ENCODE measurements around the gene MROH9. TPM values are rescaled to one million over a fixed set of nuclear protein-coding genes. Genes with fewer than 3 reads are reported as not detected.
"Not testable (repeated sequence)": the region's sequence is repeated elsewhere in the genome, so short reads cannot be mapped to it uniquely, and the experiment has no call there.

Gene MROH9
- total RNA-seq (not detected), total RNA-seq (0 reads per million in 2 donors)

- ATAC-seq (no peak), DNase-seq (no peak)
- no peaks in the 10 kb centered on the region for H3K9me3 ChIP-seq (ENCODE audit: control insufficient read depth, low read length, poor library complexity, severe bottlenecking)
- Mint-ChIP-seq H3K4me3 (no peak within 1 kb of the TSS), H3K4me1 (peaks cover 4% of the 10 kb centered on the region), H3K36me3 (ENCODE audit: low read depth) (peaks cover 2% of the 10 kb centered on the region), H3K27me3 (peaks cover 23% of the 10 kb centered on the region), H3K27ac (no peak within 1 kb of the TSS)
These were observed at the start of gene MROH9 for GRCh38 chr1:170935231-170935630. Gene MROH9, plus strand, starts transcription at chr1:170935534. Its CDS starts 10,023 bp downstream, at chr1:170945557.

GRCh38 chr1:170885551-170885950 lies 49.8 kb upstream of the MROH9 start:
- no peaks in the 10 kb centered on the region for H3K4me1 Mint-ChIP-seq
- DNase-seq: no peak
- no peak overlapping the region for H3K27ac Mint-ChIP-seq
- no peak for ATAC-seq
- no peaks in the 10 kb centered on the region for H3K9me3 ChIP-seq (ENCODE audit: control insufficient read depth, low read length, poor library complexity, severe bottlenecking)
- no peak overlapping the region for H3K4me3 Mint-ChIP-seq
- H3K36me3 Mint-ChIP-seq (ENCODE audit: low read depth): no peaks in the 10 kb centered on the region
- H3K27me3 Mint-ChIP-seq: peaks cover 25% of the 10 kb centered on the region

DNA sequence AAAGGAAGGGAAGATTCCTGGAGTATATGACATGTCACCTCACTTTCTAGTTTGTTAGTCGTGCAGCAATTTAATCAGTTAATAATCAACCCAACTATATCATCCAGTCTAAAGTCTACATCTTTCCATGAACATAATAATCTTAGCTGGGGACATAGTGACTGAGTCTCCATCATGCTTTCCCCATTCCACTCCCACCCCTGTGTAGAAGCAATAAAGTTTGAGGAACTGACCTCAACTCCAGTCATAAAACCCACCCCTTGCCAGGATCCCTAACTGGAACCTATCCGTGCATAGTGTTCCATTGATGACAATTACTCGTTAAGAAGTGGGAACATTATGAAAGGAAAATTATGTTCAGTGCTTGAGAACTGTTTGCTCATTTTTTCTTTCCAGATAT lies 48.9 kb upstream of the MROH9 start:
- Mint-ChIP-seq H3K4me1 (no peaks in the 10 kb centered on the region), H3K27me3 (peaks cover 32% of the 10 kb centered on the region), H3K4me3 (no peak overlapping the region), H3K27ac (no peak overlapping the region), H3K36me3 (ENCODE audit: low read depth) (no peaks in the 10 kb centered on the region)
- H3K9me3 ChIP-seq (ENCODE audit: control insufficient read depth, low read length, poor library complexity, severe bottlenecking): no peaks in the 10 kb centered on the region
- DNase-seq (no peak), ATAC-seq (no peak)

DNA sequence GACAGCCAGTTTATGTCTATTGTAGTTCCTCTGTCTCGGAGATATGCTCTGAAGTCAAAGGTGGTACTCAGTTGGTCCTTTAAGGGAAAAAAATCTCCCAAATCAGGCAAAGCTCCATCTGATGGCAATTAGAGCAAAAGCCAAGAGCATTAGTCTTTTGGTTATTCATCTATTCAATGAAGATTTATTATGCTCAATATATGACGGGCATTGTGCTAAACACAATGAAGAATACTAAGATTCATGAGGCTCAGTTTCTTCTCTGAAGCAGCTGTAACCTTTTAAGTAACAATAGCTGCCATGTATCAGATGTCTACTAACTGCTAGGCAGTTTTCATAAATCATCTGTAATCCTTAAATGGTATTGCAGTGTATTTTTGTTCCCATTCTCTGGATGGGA lies 47.6 kb upstream of the MROH9 start:
- Mint-ChIP-seq H3K4me3 (no peak overlapping the region), H3K27ac (no peak overlapping the region), H3K36me3 (ENCODE audit: low read depth) (no peaks in the 10 kb centered on the region), H3K27me3 (peaks cover 28% of the 10 kb centered on the region), H3K4me1 (no peaks in the 10 kb centered on the region)
- no peaks in the 10 kb centered on the region for H3K9me3 ChIP-seq (ENCODE audit: control insufficient read depth, low read length, poor library complexity, severe bottlenecking)
- ATAC-seq: no peak
- DNase-seq: no peak

- no peaks in the 10 kb centered on the region for H3K9me3 ChIP-seq (ENCODE audit: control insufficient read depth, low read length, poor library complexity, severe bottlenecking)
- Mint-ChIP-seq H3K4me1 (no peaks in the 10 kb centered on the region), H3K4me3 (no peak overlapping the region), H3K27me3 (peaks cover 53% of the 10 kb centered on the region), H3K27ac (no peak overlapping the region), H3K36me3 (ENCODE audit: low read depth) (no peaks in the 10 kb centered on the region)
- DNase-seq (no peak), ATAC-seq (no peak)
These were observed 43.5 kb upstream of the MROH9 start for GRCh38 chr1:170891872-170892271.

GRCh38 chr1:170893655-170894297 lies 41.6 kb upstream of the MROH9 start:
- Mint-ChIP-seq H3K36me3 (ENCODE audit: low read depth) (no peaks in the 10 kb centered on the region), H3K4me3 (no peak overlapping the region), H3K27me3 (peaks cover 68% of the 10 kb centered on the region), H3K4me1 (no peaks in the 10 kb centered on the region), H3K27ac (no peak overlapping the region)
- ATAC-seq (no peak), DNase-seq (no peak)
- H3K9me3 ChIP-seq (ENCODE audit: control insufficient read depth, low read length, poor library complexity, severe bottlenecking): no peaks in the 10 kb centered on the region

- no peaks in the 10 kb centered on the region for H3K9me3 ChIP-seq (ENCODE audit: control insufficient read depth, low read length, poor library complexity, severe bottlenecking)
- no peak for ATAC-seq
- no peak for DNase-seq
- Mint-ChIP-seq H3K27me3 (peaks cover 15% of the 10 kb centered on the region), H3K4me3 (no peak overlapping the region), H3K4me1 (no peaks in the 10 kb centered on the region), H3K36me3 (ENCODE audit: low read depth) (peaks cover 2% of the 10 kb centered on the region), H3K27ac (no peak overlapping the region)
These were observed 31.4 kb upstream of the MROH9 start for GRCh38 chr1:170903961-170904360.

DNA sequence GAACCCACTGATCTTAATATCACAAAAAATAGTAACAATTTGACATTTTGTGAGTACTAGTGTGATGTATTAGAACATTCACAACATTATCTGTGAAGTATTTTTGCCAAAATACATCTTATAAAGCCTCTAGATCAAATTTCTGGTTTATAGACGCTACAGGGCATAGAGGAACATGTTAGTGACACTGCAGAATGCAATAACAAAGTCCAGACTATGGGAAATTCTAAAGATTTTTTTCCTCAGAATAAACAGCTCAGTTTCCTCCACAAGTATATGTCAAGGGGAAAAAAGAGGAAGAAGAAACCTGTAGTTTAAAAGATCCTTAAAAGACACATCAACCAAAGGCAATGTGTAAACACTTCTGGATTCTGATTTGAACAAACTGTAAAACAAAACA lies 26.4 kb upstream of the MROH9 start:
- ATAC-seq (no peak), DNase-seq (no peak)
- Mint-ChIP-seq H3K36me3 (ENCODE audit: low read depth) (no peaks in the 10 kb centered on the region), H3K27me3 (peaks cover 10% of the 10 kb centered on the region), H3K27ac (no peak overlapping the region), H3K4me1 (no peaks in the 10 kb centered on the region), H3K4me3 (no peak overlapping the region)
- no peaks in the 10 kb centered on the region for H3K9me3 ChIP-seq (ENCODE audit: control insufficient read depth, low read length, poor library complexity, severe bottlenecking)

DNA sequence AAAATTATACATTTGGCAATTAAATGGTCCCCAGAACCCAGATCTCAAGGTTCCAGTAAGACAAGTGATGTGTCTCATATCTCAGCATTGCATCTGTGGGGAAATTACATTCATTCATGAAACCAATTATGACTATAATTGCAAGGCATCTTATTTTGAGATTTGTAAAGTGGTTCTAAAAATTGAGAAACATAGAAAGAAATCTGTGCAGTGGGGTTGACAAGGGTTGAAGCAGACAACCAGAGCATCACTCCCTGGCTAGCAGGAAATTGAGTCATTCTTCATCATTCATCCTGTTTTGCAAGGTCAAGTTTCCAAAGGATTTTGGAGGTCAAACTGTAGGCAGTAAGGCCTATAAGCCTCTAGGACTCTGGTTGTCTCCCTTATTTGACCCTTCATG lies 25.1 kb upstream of the MROH9 start:
- H3K9me3 ChIP-seq (ENCODE audit: control insufficient read depth, low read length, poor library complexity, severe bottlenecking): no peaks in the 10 kb centered on the region
- DNase-seq (no peak), ATAC-seq (no peak)
- H3K4me3 Mint-ChIP-seq: no peak overlapping the region
- H3K27ac Mint-ChIP-seq: no peak overlapping the region
- peaks cover 8% of the 10 kb centered on the region for H3K27me3 Mint-ChIP-seq
- H3K36me3 Mint-ChIP-seq (ENCODE audit: low read depth): no peaks in the 10 kb centered on the region
- no peaks in the 10 kb centered on the region for H3K4me1 Mint-ChIP-seq

DNA sequence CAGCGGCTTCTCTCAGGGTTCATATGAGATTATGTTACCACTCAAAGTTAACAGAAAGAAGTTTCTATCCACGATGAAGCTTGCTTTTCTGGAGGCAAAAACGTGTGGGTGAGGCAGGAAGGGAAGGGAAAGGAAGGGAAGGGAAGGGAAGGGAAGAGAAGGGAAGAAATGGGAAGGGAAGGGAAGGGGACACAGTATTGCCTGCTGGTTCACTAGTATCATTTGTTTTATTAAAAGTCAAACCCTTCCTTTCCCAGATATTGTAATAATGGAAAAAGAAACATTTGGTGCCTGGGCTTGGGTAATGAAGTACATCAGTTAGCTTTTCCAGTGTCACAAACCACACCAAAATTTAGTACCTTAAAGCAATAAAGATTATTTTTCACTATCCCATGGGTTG lies 18.0 kb upstream of the MROH9 start:
- DNase-seq (no peak), ATAC-seq (no peak)
- Mint-ChIP-seq H3K36me3 (ENCODE audit: low read depth) (no peaks in the 10 kb centered on the region), H3K27ac (no peak overlapping the region), H3K27me3 (peaks cover 14% of the 10 kb centered on the region), H3K4me3 (no peak overlapping the region), H3K4me1 (no peaks in the 10 kb centered on the region)
- peaks cover 3% of the 10 kb centered on the region for H3K9me3 ChIP-seq (ENCODE audit: control insufficient read depth, low read length, poor library complexity, severe bottlenecking)

DNA sequence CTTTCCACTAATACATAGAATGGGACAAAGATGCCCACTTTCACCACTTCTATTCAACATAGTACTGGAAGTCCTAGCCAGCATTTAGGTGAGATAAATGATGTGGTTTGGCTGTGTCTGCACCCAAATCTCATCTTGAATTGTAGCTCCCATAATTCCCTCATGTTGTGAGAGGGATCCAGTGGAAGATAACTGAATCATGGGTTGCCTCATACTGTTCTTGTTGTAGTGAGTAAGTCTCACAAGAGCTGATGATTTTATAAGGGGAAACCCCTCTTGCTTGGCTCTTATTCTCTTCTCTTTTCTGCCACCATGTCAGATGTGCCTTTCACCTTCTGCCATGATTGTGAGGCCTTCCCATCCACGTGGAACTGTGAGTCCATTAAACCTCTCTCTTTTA lies 10.7 kb upstream of the MROH9 start:
- H3K4me3 Mint-ChIP-seq, H3K27me3 Mint-ChIP-seq: not testable (repeated sequence)

GRCh38 chr1:170927955-170928840 lies 7.1 kb upstream of the MROH9 start:
- no peak for ATAC-seq
- Mint-ChIP-seq H3K4me3 (no peak overlapping the region), H3K27ac (no peak overlapping the region), H3K36me3 (ENCODE audit: low read depth) (peaks cover 2% of the 10 kb centered on the region), H3K4me1 (peaks cover 7% of the 10 kb centered on the region), H3K27me3 (peaks cover 15% of the 10 kb centered on the region)
- no peaks in the 10 kb centered on the region for H3K9me3 ChIP-seq (ENCODE audit: control insufficient read depth, low read length, poor library complexity, severe bottlenecking)
- no peak for DNase-seq

More for the DNA sequence above, 10.7 kb upstream of the MROH9 start:
- H3K9me3 ChIP-seq (ENCODE audit: control insufficient read depth, low read length, poor library complexity, severe bottlenecking); H3K27ac Mint-ChIP-seq; H3K4me1 Mint-ChIP-seq; H3K36me3 Mint-ChIP-seq (ENCODE audit: low read depth); ATAC-seq; DNase-seq: not testable (repeated sequence)

GRCh38 chr1:170929412-170929834 lies 5.9 kb upstream of the MROH9 start:
- no peak overlapping the region for H3K27ac Mint-ChIP-seq
- DNase-seq: no peak
- H3K27me3 Mint-ChIP-seq: peaks cover 15% of the 10 kb centered on the region
- no peak overlapping the region for H3K4me3 Mint-ChIP-seq
- H3K4me1 Mint-ChIP-seq: peaks cover 7% of the 10 kb centered on the region
- H3K36me3 Mint-ChIP-seq (ENCODE audit: low read depth): peaks cover 2% of the 10 kb centered on the region
- H3K9me3 ChIP-seq (ENCODE audit: control insufficient read depth, low read length, poor library complexity, severe bottlenecking): no peaks in the 10 kb centered on the region
- ATAC-seq: no peak

Measured in T-helper 17 cell (primary cell).